Psoas muscle (tissue), 8 donors: ENCODE data around the gene CHRM2. TPM values are rescaled to one million over a fixed set of nuclear protein-coding genes. Genes with fewer than 3 reads are reported as not detected.

Source experiments
- ATAC-seq, 4 donors: fragments of 200-7000 bp; cut with Tn5 transposase; one replicate each; pipeline ENCODE4 v1.9.1; 2020; ENCODE audit warnings: moderate library complexity in 3 of 4, mild to moderate bottlenecking in 2 of 4
- DNase-seq, 2 donors: peaks; one replicate each; pipeline ENCODE4 v3.0.0-alpha.2; 2020
- H3K27ac ChIP-seq: fragments of 200-600 bp; one replicate; pipeline ENCODE4 v1.8.0; 2022
- H3K27me3 ChIP-seq, 3 donors: fragments of 200-600 bp in 1 of 3; one replicate each; pipeline versions ENCODE4 v1.6.1 to v1.8.0; 2013 to 2022; ENCODE audit warnings: low read length in 2 of 3, mild to moderate bottlenecking in 2 of 3, moderate library complexity in 1 of 3; ENCODE audit not compliant: insufficient read depth in 3 of 3
- H3K36me3 ChIP-seq, 2 donors: fragments of 200-600 bp in 1 of 2; one replicate each; pipeline versions ENCODE4 v1.6.1 to v1.8.0; 2013 to 2022; ENCODE audit warnings: low read depth in 1 of 2, mild to moderate bottlenecking in 1 of 2, moderate library complexity in 1 of 2; ENCODE audit not compliant: insufficient read depth in 1 of 2
- H3K4me1 ChIP-seq: fragments of 200-600 bp; one replicate; pipeline ENCODE4 v1.8.0; 2022
- H3K4me3 ChIP-seq: fragments of 200-600 bp; one replicate; pipeline ENCODE4 v1.8.0; 2022; ENCODE audit warnings: mild to moderate bottlenecking
- H3K9me3 ChIP-seq: fragments of 200-600 bp; one replicate; pipeline ENCODE4 v1.8.0; 2022
- WGBS, 3 donors: extraction: QIAGEN DNeasy Blood & Tissue Kit; methylation state at CpG; one replicate each; pipeline versions ENCODE4 v1.1.6 to v1.1.7; 2013; 5-methylcytosine and 5-hydroxymethylcytosine counted together
- intact Hi-C, 2 donors: fragments of 100-400 bp; cut with DNase I; formaldehyde crosslinking; loops; one replicate each; pipeline versions ENCODE4 v1.11.0 to v1.14.2; 2022
- polyA plus RNA-seq, 3 donors: library from polyadenylated mRNA; stranded (reverse); fragments of 200-250 nt; gene quantifications; one replicate each; pipeline ENCODE4 v1.2.3, GENCODE V29; 2013
- total RNA-seq, 4 donors: library from RNA; stranded (reverse); fragmentation: NEBNext Ultra II Directional in 2 of 4; extraction: Animal tissue kit (Norgen Biotek cat#: 25700) in 2 of 4; gene quantifications; one replicate each; pipeline versions ENCODE4 v1.2.1 to v1.2.4, GENCODE V29; 2021 to 2023
- TF ChIP-seq, protein P1 (sequence below): fragments of 200-600 bp; IDR thresholded peaks from one replicate; pipeline ENCODE4 v1.8.0; 2022; ENCODE audit warnings: antibody characterized with exemption
- donor health status: healthy with polysubstance abuse.
- donor health status: DM: no; HTN: no; CAD: no; lungs with moderate emphysema.
- donor health status: Bipolar disorder and iron deficiency.
- donor health status: healthy.
- donor health status: DM: yes; HTN: yes; CAD: no.
- donor health status: DM: no; HTN: no; CAD: no.
- donor health status: DM: no; HTN: no; CAD: no.
- donor health status: DM: yes; HTN: yes; CAD: no.

The CHRM2 gene
- total and polyA plus RNA-seq, 7 donors, result not detected

- TF ChIP-seq, protein P1, sequence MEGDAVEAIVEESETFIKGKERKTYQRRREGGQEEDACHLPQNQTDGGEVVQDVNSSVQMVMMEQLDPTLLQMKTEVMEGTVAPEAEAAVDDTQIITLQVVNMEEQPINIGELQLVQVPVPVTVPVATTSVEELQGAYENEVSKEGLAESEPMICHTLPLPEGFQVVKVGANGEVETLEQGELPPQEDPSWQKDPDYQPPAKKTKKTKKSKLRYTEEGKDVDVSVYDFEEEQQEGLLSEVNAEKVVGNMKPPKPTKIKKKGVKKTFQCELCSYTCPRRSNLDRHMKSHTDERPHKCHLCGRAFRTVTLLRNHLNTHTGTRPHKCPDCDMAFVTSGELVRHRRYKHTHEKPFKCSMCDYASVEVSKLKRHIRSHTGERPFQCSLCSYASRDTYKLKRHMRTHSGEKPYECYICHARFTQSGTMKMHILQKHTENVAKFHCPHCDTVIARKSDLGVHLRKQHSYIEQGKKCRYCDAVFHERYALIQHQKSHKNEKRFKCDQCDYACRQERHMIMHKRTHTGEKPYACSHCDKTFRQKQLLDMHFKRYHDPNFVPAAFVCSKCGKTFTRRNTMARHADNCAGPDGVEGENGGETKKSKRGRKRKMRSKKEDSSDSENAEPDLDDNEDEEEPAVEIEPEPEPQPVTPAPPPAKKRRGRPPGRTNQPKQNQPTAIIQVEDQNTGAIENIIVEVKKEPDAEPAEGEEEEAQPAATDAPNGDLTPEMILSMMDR, result no peak
- DNase-seq (no peak), ATAC-seq (no peak)
- intact Hi-C loops, result no loop called here
- no peaks in the 10 kb centered on the region for H3K27me3 ChIP-seq
- no peak overlapping the region for H3K27ac ChIP-seq
- WGBS, 3 donors, result 74 to 81% (median 80%) methylated on average over 1 of the region's 1 CpG
- no peaks in the 10 kb centered on the region for H3K4me1 ChIP-seq
- H3K36me3 ChIP-seq, result no peaks in the 10 kb centered on the region
- no peaks in the 10 kb centered on the region for H3K9me3 ChIP-seq
- no peak overlapping the region for H3K4me3 ChIP-seq
These were observed 18.9 kb downstream of the CHRM2 start for GRCh38 chr7:136887317-136887716.

GRCh38 chr7:136890399-136890798 is 21.9 kb downstream of the CHRM2 start:
- DNase-seq (no peak), ATAC-seq (no peak)
- WGBS, 3 donors, result 57 to 58% (median 57%) methylated on average over 3 of the region's 3 CpGs
- intact Hi-C loops, result no loop called here
- Histone ChIP-seq H3K4me3 (no peak overlapping the region), H3K27ac (no peak overlapping the region), H3K27me3 (no peaks in the 10 kb centered on the region), H3K4me1 (no peaks in the 10 kb centered on the region), H3K9me3 (no peaks in the 10 kb centered on the region), H3K36me3 (no peaks in the 10 kb centered on the region)
- TF ChIP-seq, protein P1, result no peak

- Histone ChIP-seq H3K36me3 (no peaks in the 10 kb centered on the region), H3K27ac (no peak overlapping the region), H3K9me3 (no peaks in the 10 kb centered on the region), H3K4me3 (no peak overlapping the region), H3K4me1 (no peaks in the 10 kb centered on the region), H3K27me3 (no peaks in the 10 kb centered on the region)
- ATAC-seq (no peak), DNase-seq (no peak)
- intact Hi-C loops, result no loop called here
- WGBS, 3 donors, result 30 to 42% (median 41%) methylated on average over 1 of the region's 1 CpG
- TF ChIP-seq, protein P1, result no peak
These were observed 23.4 kb downstream of the CHRM2 start for GRCh38 chr7:136891850-136892249.

- Histone ChIP-seq H3K27ac (no peak overlapping the region), H3K4me1 (no peaks in the 10 kb centered on the region), H3K27me3 (no peaks in the 10 kb centered on the region), H3K4me3 (no peak overlapping the region), H3K36me3 (no peaks in the 10 kb centered on the region), H3K9me3 (no peaks in the 10 kb centered on the region)
- TF ChIP-seq, protein P1, result no peak
- 67 to 73% (median 70%) methylated on average over 2 of the region's 2 CpGs for WGBS, 3 donors
- no peak for ATAC-seq
- no peak for DNase-seq
- intact Hi-C loops, result no loop called here
These were observed 26.3 kb downstream of the CHRM2 start for GRCh38 chr7:136894789-136895188.

GRCh38 chr7:136897676-136898075 is 29.2 kb downstream of the CHRM2 start:
- H3K36me3 ChIP-seq, result no peaks in the 10 kb centered on the region
- TF ChIP-seq, protein P1, result no peak
- intact Hi-C loops, result no loop called here
- no peaks in the 10 kb centered on the region for H3K4me1 ChIP-seq
- no peaks in the 10 kb centered on the region for H3K9me3 ChIP-seq
- H3K4me3 ChIP-seq, result no peak overlapping the region
- WGBS, 3 donors, result 29 to 47% (median 45%) methylated on average over 2 of the region's 2 CpGs
- no peak overlapping the region for H3K27ac ChIP-seq
- ATAC-seq, result no peak
- DNase-seq, result no peak
- no peaks in the 10 kb centered on the region for H3K27me3 ChIP-seq
